ENCODE data around the gene KRT28. TPM values are rescaled to one million over a fixed set of nuclear protein-coding genes. Genes with fewer than 3 reads are reported as not detected.

Gene KRT28
- polyA plus RNA-seq, 1 experiment: not detected

- Histone ChIP-seq H3K4me3 (ENCODE audit: low read depth, low read length) (no peak overlapping the region), H3K27me3 (ENCODE audit: control insufficient read depth, insufficient read depth, low read length) (no peaks in the 10 kb centered on the region), H3K36me3 (ENCODE audit: control insufficient read depth, insufficient read depth, low read length) (no peaks in the 10 kb centered on the region)
- no peak for TF ChIP-seq CTCF (IDR thresholded peaks at IDR 0.05; ENCODE audit: insufficient read depth, low read depth, low read length)
- CTCF ChIA-PET: no interaction called here
- DNase-seq (ENCODE audit: low read depth): no peak
- POLR2A ChIA-PET: no interaction called here
Measured at GRCh38 chr17:40830085-40830776, 30.5 kb upstream of the KRT28 start.

DNA sequence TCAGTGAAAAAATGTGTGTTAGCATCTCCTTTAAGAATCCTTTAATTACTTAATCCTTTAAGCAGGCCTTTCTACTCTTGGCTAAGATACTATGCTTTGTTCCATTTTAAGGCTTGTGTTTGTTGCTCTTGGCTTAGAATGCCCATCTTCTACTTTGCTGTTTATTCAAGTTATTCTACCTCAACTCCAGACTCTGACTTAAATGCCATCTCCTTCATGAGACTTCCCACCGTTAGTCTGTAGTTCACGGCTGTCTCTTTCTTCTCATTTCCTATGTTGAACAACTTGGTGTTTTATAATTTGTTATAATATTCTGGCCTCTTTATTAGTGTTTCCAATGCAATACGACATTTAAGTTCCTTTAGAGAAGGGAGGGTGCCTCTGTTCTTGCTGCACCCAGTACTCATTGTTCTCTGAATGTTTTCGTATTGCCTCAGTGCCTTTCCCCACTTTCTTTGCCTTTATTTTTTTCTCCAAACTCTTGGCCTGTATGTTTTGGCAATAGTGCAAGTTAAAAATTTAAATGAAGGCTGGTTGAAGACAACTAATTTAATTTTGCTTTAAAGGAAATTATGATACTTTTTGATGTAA, 28.8 kb upstream of the KRT28 start:
- CTCF ChIA-PET: no interaction called here
- no peak for DNase-seq (ENCODE audit: low read depth)
- no peak for TF ChIP-seq CTCF (IDR thresholded peaks at IDR 0.05; ENCODE audit: insufficient read depth, low read depth, low read length)
- H3K36me3 ChIP-seq (ENCODE audit: control insufficient read depth, insufficient read depth, low read length): no peaks in the 10 kb centered on the region
- POLR2A ChIA-PET: no interaction called here
- H3K27me3 ChIP-seq (ENCODE audit: control insufficient read depth, insufficient read depth, low read length): no peaks in the 10 kb centered on the region
- H3K4me3 ChIP-seq (ENCODE audit: low read depth, low read length): no peak overlapping the region

- no peak for TF ChIP-seq CTCF (IDR thresholded peaks at IDR 0.05; ENCODE audit: insufficient read depth, low read depth, low read length)
- no peaks in the 10 kb centered on the region for H3K36me3 ChIP-seq (ENCODE audit: control insufficient read depth, insufficient read depth, low read length)
- POLR2A ChIA-PET: no interaction called here
- H3K4me3 ChIP-seq (ENCODE audit: low read depth, low read length): no peak overlapping the region
- CTCF ChIA-PET: no interaction called here
- no peaks in the 10 kb centered on the region for H3K27me3 ChIP-seq (ENCODE audit: control insufficient read depth, insufficient read depth, low read length)
- DNase-seq (ENCODE audit: low read depth): no peak
Measured at GRCh38 chr17:40827746-40828453, 28.1 kb upstream of the KRT28 start.

DNA sequence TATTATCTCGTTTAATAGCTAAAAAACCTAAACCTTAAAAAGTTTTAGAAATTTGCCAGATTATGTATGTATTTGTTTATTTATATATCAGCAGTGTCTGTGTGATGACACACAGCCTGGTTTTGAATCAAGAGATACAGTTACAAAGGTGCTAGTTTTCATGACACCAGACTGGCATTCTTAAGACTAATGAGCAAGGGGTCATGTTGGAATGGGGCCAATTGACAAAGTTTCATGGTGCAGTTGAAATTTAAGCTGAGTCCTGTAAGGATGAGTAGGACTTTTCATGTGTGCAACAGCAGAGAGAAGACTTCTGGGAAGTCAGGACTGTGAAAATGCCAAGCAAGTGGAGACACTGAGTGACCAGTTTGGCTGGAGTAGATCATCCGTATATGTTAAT, 25.8 kb upstream of the KRT28 start:
- Histone ChIP-seq H3K4me3 (ENCODE audit: low read depth, low read length) (no peak overlapping the region), H3K36me3 (ENCODE audit: control insufficient read depth, insufficient read depth, low read length) (no peaks in the 10 kb centered on the region), H3K27me3 (ENCODE audit: control insufficient read depth, insufficient read depth, low read length) (no peaks in the 10 kb centered on the region)
- DNase-seq (ENCODE audit: low read depth): no peak
- ChIA-PET POLR2A (no interaction called here), CTCF (interaction anchor here (0.8 to 1.8 kb wide), 3 partner anchors 13 to 837 kb away, joined by 3 to 5 read pairs (median 4); no protein-coding TSS in a partner anchor)
- TF ChIP-seq CTCF (IDR thresholded peaks at IDR 0.05; ENCODE audit: insufficient read depth, low read depth, low read length): no peak

GRCh38 chr17:40824015-40824832, 24.5 kb upstream of the KRT28 start:
- POLR2A ChIA-PET: no interaction called here
- TF ChIP-seq CTCF (IDR thresholded peaks at IDR 0.05; ENCODE audit: insufficient read depth, low read depth, low read length): no peak
- no peak for DNase-seq (ENCODE audit: low read depth)
- no peaks in the 10 kb centered on the region for H3K36me3 ChIP-seq (ENCODE audit: control insufficient read depth, insufficient read depth, low read length)
- H3K4me3 ChIP-seq (ENCODE audit: low read depth, low read length): no peak overlapping the region
- H3K27me3 ChIP-seq (ENCODE audit: control insufficient read depth, insufficient read depth, low read length): no peaks in the 10 kb centered on the region
- CTCF ChIA-PET: no interaction called here

All from BJ (cell line).